ENCODE data around the gene RXRA.
A peak's percentile ranks its signal among the peaks of the same experiment; 100 is the strongest.

RXRA gene

DNA sequence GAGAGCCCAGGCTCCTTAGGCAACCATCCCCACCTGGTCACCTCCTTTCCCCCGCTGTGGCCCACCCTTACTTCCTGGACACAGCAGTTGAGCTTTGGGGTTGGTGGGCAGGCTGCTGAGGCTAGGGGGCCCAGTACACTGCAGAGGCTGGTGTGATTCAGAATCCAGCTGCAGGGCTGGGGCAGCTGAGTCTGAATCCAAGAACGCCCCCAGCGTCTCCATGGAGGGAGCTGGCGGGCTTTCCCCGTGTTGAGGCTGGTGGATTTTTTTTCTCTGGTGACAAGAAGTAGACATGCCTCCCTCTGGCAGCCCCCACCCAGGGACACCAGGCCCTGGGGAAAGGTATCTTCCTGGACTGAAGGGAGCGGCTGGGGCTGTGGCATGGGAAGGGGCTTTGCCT lies 104.8 kb downstream of the RXRA start:
- 100% methylated on average over 2 of the region's 6 CpGs for WGBS (ENCODE audit: insufficient coverage)
- H3K36me3 ChIP-seq (ENCODE audit: control insufficient read depth in 4 of 4, insufficient read depth in 4 of 4, low read length in 3 of 4), result peaks cover 0 to 53% (median 15%) of the 10 kb centered on the region in 4 experiments
- CTCF ChIA-PET, result interaction anchor here (1.7 to 1.8 kb wide), 2 partner anchors 32 to 260 kb away, joined by 5 to 7 read pairs; no protein-coding TSS in a partner anchor
- POLR2A ChIA-PET, result no interaction called here
- H3K27me3 ChIP-seq (replicated peaks in 2 of 5; ENCODE audit: control insufficient read depth in 4 of 5, insufficient read depth in 5 of 5, low read length in 4 of 5), result no peaks in the 10 kb centered on the region
- no peak for DNase-seq
- H3K9me3 ChIP-seq (ENCODE audit: control extremely low read depth in 1 of 5, control insufficient read depth in 4 of 5, insufficient read depth in 2 of 5, low read depth in 1 of 5, low read length in 4 of 5), result no peaks in the 10 kb centered on the region
- no peak overlapping the region for H3K4me3 ChIP-seq (ENCODE audit: control insufficient read depth in 1 of 7, extremely low read depth in 1 of 7, insufficient read depth in 4 of 7, low read depth in 2 of 7, low read length in 6 of 7)
- H3K27ac ChIP-seq (ENCODE audit: insufficient read depth in 1 of 2, low read depth in 1 of 2, low read length in 2 of 2, poor library complexity in 1 of 2, severe bottlenecking in 2 of 2), result no peak overlapping the region
- peaks cover 0 to 20% (median 8%) of the 10 kb centered on the region in 4 experiments for H3K4me1 ChIP-seq (ENCODE audit: control extremely low read depth in 1 of 4, control insufficient read depth in 4 of 4, insufficient read depth in 4 of 4, low read length in 3 of 4)

DNA sequence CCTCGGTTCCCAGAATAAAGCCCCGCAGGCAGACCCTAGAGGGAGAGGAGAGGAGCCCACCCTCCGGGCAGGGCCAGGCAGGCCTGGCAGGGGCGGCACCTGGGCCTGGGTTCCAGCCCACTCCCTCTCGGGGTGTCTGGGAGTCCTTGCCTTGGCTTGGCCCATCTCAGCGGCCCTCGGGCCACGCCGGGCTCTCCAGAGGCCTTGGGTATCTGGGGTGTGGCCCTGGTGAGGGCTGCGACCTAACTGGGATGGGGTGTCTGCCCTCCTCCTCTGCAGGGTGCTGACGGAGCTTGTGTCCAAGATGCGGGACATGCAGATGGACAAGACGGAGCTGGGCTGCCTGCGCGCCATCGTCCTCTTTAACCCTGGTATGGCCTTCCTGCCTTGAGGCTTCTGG lies 105.4 kb downstream of the RXRA start:
- H3K4me3 ChIP-seq (ENCODE audit: control insufficient read depth in 1 of 7, extremely low read depth in 1 of 7, insufficient read depth in 4 of 7, low read depth in 2 of 7, low read length in 6 of 7), result no peak overlapping the region
- no peak overlapping the region for H3K27ac ChIP-seq (ENCODE audit: insufficient read depth in 1 of 2, low read depth in 1 of 2, low read length in 2 of 2, poor library complexity in 1 of 2, severe bottlenecking in 2 of 2)
- peaks cover 0 to 20% (median 8%) of the 10 kb centered on the region in 4 experiments for H3K4me1 ChIP-seq (ENCODE audit: control extremely low read depth in 1 of 4, control insufficient read depth in 4 of 4, insufficient read depth in 4 of 4, low read length in 3 of 4)
- 97% methylated on average over 16 of the region's 16 CpGs for WGBS (ENCODE audit: insufficient coverage)
- H3K36me3 ChIP-seq (ENCODE audit: control insufficient read depth in 4 of 4, insufficient read depth in 4 of 4, low read length in 3 of 4), result peaks cover 0 to 56% (median 19%) of the 10 kb centered on the region in 4 experiments
- H3K9me3 ChIP-seq (ENCODE audit: control extremely low read depth in 1 of 5, control insufficient read depth in 4 of 5, insufficient read depth in 2 of 5, low read depth in 1 of 5, low read length in 4 of 5), result no peaks in the 10 kb centered on the region
- POLR2A ChIA-PET, result no interaction called here
- no peak for DNase-seq
- no peaks in the 10 kb centered on the region for H3K27me3 ChIP-seq (replicated peaks in 2 of 5; ENCODE audit: control insufficient read depth in 4 of 5, insufficient read depth in 5 of 5, low read length in 4 of 5)
- CTCF ChIA-PET, result interaction anchor here (1.8 to 2.5 kb wide), 2 partner anchors 11 to 261 kb away, joined by 7 to 11 read pairs; no protein-coding TSS in a partner anchor

DNA sequence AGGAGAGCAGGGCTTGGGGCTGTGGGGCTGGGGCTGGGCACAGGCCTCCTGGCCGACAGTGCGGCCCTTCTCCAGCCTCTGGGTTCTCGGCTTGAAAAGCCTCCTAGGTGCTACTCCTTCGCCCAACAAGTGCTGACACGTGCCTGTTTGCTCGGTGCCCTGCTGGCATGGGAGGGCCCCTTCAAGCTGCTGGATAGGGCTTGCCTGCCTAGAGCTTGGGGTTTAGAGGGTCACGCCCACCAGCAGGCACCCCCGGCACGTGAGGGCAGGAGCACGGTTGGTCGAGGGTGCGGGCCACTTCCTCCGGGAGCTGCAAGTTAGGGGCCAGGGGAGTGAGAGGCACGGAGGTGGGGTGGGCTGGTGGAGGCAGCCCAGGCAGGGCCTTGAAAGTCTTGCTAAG lies 106.2 kb downstream of the RXRA start:
- WGBS (ENCODE audit: insufficient coverage), result 96% methylated on average over 6 of the region's 14 CpGs
- ChIA-PET POLR2A (no interaction called here), CTCF (interaction anchor here (0.8 to 2.5 kb wide), 5 partner anchors 10 to 261 kb away, joined by 3 to 11 read pairs (median 3); no protein-coding TSS in a partner anchor)
- Histone ChIP-seq H3K27me3 (replicated peaks in 2 of 5; ENCODE audit: control insufficient read depth in 4 of 5, insufficient read depth in 5 of 5, low read length in 4 of 5) (no peaks in the 10 kb centered on the region), H3K9me3 (ENCODE audit: control extremely low read depth in 1 of 5, control insufficient read depth in 4 of 5, insufficient read depth in 2 of 5, low read depth in 1 of 5, low read length in 4 of 5) (no peaks in the 10 kb centered on the region), H3K4me1 (ENCODE audit: control extremely low read depth in 1 of 4, control insufficient read depth in 4 of 4, insufficient read depth in 4 of 4, low read length in 3 of 4) (peaks cover 0 to 20% (median 8%) of the 10 kb centered on the region in 4 experiments), H3K36me3 (ENCODE audit: control insufficient read depth in 4 of 4, insufficient read depth in 4 of 4, low read length in 3 of 4) (peaks cover 0 to 64% (median 21%) of the 10 kb centered on the region in 4 experiments), H3K4me3 (ENCODE audit: control insufficient read depth in 1 of 7, extremely low read depth in 1 of 7, insufficient read depth in 4 of 7, low read depth in 2 of 7, low read length in 6 of 7) (no peak overlapping the region), H3K27ac (ENCODE audit: insufficient read depth in 1 of 2, low read depth in 1 of 2, low read length in 2 of 2, poor library complexity in 1 of 2, severe bottlenecking in 2 of 2) (no peak overlapping the region)
- no peak for DNase-seq

DNA sequence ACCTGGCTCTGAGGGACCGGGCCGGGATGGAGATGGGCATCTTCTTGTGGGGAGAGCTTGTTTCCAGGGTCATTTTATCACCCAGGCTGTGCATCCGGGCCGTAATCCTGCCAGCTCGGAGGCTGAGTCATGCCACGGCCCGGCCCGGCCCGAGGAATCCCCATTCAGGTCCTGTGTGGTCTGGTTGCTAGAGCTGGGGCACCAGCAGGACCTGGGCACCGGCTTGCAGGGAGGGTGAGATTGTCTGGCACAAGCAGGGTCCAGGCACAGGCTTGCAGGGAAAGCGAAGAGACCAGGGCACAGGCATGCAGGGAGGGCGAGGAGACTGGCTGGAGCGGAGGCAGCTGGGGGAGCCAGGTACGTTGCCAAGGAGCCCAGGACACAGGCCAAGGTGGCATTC lies 106.8 kb downstream of the RXRA start:
- no peaks in the 10 kb centered on the region for H3K27me3 ChIP-seq (replicated peaks in 2 of 5; ENCODE audit: control insufficient read depth in 4 of 5, insufficient read depth in 5 of 5, low read length in 4 of 5)
- 95% methylated on average over 12 of the region's 14 CpGs for WGBS (ENCODE audit: insufficient coverage)
- H3K4me1 ChIP-seq (ENCODE audit: control extremely low read depth in 1 of 4, control insufficient read depth in 4 of 4, insufficient read depth in 4 of 4, low read length in 3 of 4), result peaks cover 0 to 20% (median 8%) of the 10 kb centered on the region in 4 experiments
- peaks cover 0 to 60% (median 21%) of the 10 kb centered on the region in 4 experiments for H3K36me3 ChIP-seq (ENCODE audit: control insufficient read depth in 4 of 4, insufficient read depth in 4 of 4, low read length in 3 of 4)
- H3K9me3 ChIP-seq (ENCODE audit: control extremely low read depth in 1 of 5, control insufficient read depth in 4 of 5, insufficient read depth in 2 of 5, low read depth in 1 of 5, low read length in 4 of 5), result no peaks in the 10 kb centered on the region
- H3K4me3 ChIP-seq (ENCODE audit: control insufficient read depth in 1 of 7, extremely low read depth in 1 of 7, insufficient read depth in 4 of 7, low read depth in 2 of 7, low read length in 6 of 7), result no peak overlapping the region
- ChIA-PET CTCF (interaction anchor here (0.8 to 2.5 kb wide), 5 partner anchors 10 to 262 kb away, joined by 3 to 11 read pairs (median 3); no protein-coding TSS in a partner anchor), POLR2A (no interaction called here)
- no peak for DNase-seq
- no peak overlapping the region for H3K27ac ChIP-seq (ENCODE audit: insufficient read depth in 1 of 2, low read depth in 1 of 2, low read length in 2 of 2, poor library complexity in 1 of 2, severe bottlenecking in 2 of 2)

DNA sequence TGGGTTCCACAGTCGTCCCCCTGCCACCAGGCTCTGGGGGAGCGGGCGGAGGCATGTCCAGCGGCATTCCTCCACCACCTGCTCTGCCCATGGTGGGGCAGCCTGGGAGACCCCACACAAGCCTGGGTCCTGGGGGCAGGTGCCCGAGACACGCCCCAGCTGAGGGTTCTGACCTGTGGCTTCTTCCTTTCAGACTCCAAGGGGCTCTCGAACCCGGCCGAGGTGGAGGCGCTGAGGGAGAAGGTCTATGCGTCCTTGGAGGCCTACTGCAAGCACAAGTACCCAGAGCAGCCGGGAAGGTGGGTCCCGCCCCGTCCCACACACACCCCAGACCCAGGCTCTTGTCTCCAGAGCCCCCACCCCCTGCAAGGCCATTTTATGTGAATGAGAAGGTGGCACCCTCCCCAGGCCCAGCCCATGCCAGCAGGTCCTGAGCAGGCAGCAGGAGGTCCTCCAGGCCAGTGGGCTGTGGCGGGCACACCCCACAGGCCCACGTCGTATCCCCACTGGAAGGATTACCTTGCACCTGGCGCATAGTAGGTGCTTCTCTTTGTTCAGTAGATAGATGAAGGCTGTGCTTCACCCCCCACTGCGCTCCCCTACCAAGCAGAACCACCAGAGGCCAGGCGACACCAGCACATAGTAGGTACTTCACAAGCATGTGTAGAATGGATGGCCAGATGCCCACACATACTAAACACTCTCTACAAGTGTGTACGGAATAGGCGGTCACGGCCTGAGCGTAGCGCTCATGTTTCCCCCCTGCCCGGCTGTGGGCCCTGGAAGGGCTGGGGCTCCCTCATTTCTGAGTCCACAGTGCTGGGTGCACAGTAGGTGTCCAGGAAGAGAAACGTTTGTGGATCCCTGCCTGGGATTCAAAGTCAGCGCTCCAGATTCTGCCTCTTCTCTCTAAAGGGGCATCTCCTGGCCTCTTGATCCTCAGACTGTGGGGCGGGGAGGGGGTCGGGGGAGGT lies 107.9 kb downstream of the RXRA start:
- H3K4me1 ChIP-seq (ENCODE audit: control extremely low read depth in 1 of 4, control insufficient read depth in 4 of 4, insufficient read depth in 4 of 4, low read length in 3 of 4), result peaks cover 0 to 20% (median 9%) of the 10 kb centered on the region in 4 experiments
- no peaks in the 10 kb centered on the region for H3K27me3 ChIP-seq (replicated peaks in 2 of 5; ENCODE audit: control insufficient read depth in 4 of 5, insufficient read depth in 5 of 5, low read length in 4 of 5)
- no peak overlapping the region for H3K4me3 ChIP-seq (ENCODE audit: control insufficient read depth in 1 of 7, extremely low read depth in 1 of 7, insufficient read depth in 4 of 7, low read depth in 2 of 7, low read length in 6 of 7)
- H3K27ac ChIP-seq (ENCODE audit: insufficient read depth in 1 of 2, low read depth in 1 of 2, low read length in 2 of 2, poor library complexity in 1 of 2, severe bottlenecking in 2 of 2), result no peak overlapping the region
- ChIA-PET CTCF (interaction anchor here (0.7 to 3.0 kb wide), 8 partner anchors 9 to 264 kb away, joined by 3 to 22 read pairs (median 4); no protein-coding TSS in a partner anchor), POLR2A (no interaction called here)
- WGBS (ENCODE audit: insufficient coverage), result 92% methylated on average over 17 of the region's 30 CpGs
- DNase-seq, result no peak
- peaks cover 0 to 53% (median 19%) of the 10 kb centered on the region in 4 experiments for H3K36me3 ChIP-seq (ENCODE audit: control insufficient read depth in 4 of 4, insufficient read depth in 4 of 4, low read length in 3 of 4)
- no peaks in the 10 kb centered on the region for H3K9me3 ChIP-seq (ENCODE audit: control extremely low read depth in 1 of 5, control insufficient read depth in 4 of 5, insufficient read depth in 2 of 5, low read depth in 1 of 5, low read length in 4 of 5)

DNA sequence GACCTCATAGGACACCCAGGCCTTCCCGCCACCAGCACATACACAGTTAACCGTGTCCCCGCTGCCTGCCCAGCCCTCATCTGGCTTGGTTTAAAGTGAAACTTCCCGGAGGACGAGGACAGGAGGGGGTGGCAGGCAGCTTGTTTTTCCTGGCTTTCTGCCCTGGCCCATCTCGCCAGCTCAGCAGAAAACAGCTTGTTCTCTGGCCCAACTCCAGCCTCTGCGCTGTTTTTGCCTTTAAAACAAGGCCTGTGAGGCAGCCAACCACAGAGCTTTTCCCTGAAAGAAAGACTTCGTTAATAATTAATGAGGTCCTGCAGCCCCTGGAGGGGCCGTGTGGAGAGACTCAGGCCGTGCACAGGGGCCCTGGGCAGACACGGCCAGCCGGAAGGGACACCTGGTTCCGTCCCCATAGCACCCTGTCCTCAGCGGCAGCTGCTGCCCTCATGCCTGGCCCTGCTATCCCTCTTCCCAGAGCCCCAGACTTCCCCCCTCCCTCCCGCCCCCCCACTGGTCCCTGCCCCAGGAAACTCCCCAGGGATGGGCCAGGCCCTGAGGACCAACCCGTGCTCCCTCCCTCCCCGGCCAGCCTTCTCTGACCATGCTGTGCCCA lies 108.7 kb downstream of the RXRA start:
- ChIA-PET POLR2A (no interaction called here), CTCF (interaction anchor here (0.7 to 3.0 kb wide), 7 partner anchors 8 to 265 kb away, joined by 3 to 22 read pairs (median 5); no protein-coding TSS in a partner anchor)
- peak; percentile 64 to 73 (median 69) for DNase-seq
- 7% methylated on average over 10 of the region's 17 CpGs for WGBS (ENCODE audit: insufficient coverage)
- no peak overlapping the region for H3K27ac ChIP-seq (ENCODE audit: insufficient read depth in 1 of 2, low read depth in 1 of 2, low read length in 2 of 2, poor library complexity in 1 of 2, severe bottlenecking in 2 of 2)
- peaks cover 0 to 26% (median 13%) of the 10 kb centered on the region in 4 experiments for H3K4me1 ChIP-seq (ENCODE audit: control extremely low read depth in 1 of 4, control insufficient read depth in 4 of 4, insufficient read depth in 4 of 4, low read length in 3 of 4)
- H3K9me3 ChIP-seq (ENCODE audit: control extremely low read depth in 1 of 5, control insufficient read depth in 4 of 5, insufficient read depth in 2 of 5, low read depth in 1 of 5, low read length in 4 of 5), result no peaks in the 10 kb centered on the region
- H3K27me3 ChIP-seq (replicated peaks in 2 of 5; ENCODE audit: control insufficient read depth in 4 of 5, insufficient read depth in 5 of 5, low read length in 4 of 5), result no peaks in the 10 kb centered on the region
- peaks cover 0 to 48% (median 16%) of the 10 kb centered on the region in 4 experiments for H3K36me3 ChIP-seq (ENCODE audit: control insufficient read depth in 4 of 4, insufficient read depth in 4 of 4, low read length in 3 of 4)
- peak overlapping the region in 2 of 7 experiments; percentile 14 to 37 for H3K4me3 ChIP-seq (ENCODE audit: control insufficient read depth in 1 of 7, extremely low read depth in 1 of 7, insufficient read depth in 4 of 7, low read depth in 2 of 7, low read length in 6 of 7)

Data from common myeloid progenitor, CD34-positive (primary cell).